ENCODE results near the gene GHRHR.

- TF ChIP-seq CTCF (conservative IDR thresholded peaks at IDR 0.05) (no peak), EZH2 (IDR thresholded peaks at IDR 0.05; ENCODE audit: low read depth) (no peak)
Observed at GRCh38 chr7:30934732-30935568, 28.8 kb upstream of the GHRHR start.

Measured in PC-9 (cell line).